ENCODE results near the gene SEC61B.

The SEC61B gene

DNA sequence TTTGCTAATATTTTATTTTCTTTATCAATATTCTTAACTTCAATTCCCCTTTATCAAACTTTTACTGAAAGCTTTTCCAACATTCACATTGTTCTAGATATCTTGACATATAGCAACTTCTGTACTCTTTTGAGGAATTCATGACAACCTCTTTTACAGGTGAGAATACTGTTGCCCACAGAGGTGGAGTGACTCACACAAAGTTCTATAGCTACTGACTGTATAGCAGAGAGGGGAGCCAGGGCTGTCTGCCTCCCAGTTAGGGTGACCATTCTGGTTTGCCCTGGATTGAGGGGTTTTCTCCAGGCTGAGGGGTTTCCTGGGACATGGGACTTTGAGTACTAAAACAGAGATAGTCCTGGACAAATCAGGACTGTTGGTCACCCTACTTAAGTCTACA, 16.2 kb downstream of the SEC61B start:
- no peak for DNase-seq (ENCODE audit: low spot score)

DNA sequence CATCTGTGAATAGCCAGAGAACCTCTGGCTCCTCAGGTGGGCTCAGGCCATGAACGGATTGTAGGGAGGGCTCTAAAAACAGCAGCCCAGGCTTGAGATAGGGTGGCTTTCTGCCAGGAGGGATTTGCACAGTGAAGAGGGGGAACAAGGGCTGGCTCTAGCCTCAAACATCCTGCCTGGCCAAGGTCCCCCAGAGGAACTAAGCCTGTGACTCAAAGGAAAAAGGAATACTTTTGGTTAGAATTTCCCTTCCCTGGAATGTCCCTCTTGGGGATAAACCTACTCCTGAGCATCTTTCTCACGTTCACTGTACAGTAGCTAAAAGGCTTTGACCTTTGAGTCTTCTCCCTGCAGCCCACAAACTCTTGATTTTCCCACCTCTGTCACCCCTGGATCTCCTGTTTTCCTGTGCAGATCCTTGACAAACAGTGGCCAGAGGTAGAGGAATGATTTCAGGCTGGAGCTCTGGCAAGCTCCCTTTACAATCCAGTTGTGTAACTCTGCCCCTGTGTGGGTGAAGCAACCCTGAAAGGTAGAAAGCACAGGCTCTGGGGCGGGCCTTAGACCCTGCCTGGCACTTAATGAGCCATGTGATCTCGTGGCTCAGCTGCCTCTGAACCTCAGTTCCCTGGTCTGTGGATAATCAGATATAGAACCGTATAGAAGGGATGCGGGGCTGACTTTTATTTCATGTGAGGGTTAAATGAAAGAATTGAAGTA, 17.4 kb downstream of the SEC61B start:
- no peak for DNase-seq (ENCODE audit: low spot score)

DNA sequence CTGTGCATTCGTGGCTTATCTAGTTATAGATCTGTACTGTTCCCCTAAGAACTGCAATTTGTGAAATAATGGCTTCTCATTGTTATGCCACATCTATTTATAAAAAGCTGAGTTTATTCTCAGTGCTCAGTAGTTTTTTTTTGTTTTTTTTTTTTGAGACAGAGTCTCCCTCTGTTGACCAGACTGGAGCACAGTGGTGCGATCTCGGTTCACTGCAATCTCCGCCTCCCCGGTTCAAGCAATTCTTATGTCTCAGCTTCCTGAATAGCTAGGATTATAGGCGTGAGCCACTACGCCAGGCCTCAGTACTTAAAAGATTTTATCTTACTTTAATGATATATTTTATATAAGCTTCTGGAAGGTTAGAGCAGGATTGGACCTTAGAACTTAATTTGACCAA, 19.0 kb downstream of the SEC61B start:
- no peak for DNase-seq (ENCODE audit: low spot score)

DNA sequence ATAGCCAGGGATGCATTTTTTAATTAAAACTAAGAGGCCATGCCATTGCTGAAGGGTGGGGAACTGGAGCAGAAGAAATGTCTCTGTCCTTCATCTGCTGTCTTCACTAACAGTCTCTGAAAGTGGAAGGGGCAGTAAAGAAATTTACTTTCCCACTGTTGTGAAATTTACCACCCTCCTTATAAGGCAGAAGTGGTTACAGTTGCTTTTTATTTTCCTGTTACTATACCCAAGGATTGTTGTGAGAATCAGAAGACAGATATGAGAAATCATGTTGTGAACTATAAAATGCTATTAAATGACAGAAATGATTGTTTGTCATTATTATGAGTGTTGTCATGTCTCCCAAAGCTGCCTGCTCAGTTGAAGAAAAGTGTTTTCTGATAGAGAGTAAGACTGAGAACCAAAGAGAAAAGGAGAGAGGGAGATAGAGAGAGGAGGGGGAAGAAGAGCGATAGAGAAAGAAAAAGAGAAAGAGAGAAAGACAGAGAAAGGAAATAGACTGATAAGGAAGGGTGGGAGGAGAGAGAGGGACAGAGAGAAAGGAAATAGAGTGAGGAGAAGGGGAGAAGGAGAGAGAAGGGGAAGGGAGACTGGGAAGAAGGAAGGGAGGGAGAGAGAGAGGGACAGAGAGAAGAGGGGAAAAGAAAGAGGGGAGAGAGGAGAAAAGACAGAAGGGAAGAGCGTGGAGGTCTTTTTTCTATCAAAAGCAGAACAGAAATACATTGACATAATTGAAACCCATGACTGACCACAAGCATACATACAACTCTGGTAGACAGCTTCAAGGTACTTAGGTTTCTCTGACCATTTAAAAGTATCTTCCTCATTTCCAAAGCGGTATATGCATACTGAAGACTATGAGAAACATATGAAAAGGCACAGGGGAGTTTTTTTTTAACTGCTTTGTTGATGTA, 22.5 kb downstream of the SEC61B start:
- no peak for DNase-seq (ENCODE audit: low spot score)

DNA sequence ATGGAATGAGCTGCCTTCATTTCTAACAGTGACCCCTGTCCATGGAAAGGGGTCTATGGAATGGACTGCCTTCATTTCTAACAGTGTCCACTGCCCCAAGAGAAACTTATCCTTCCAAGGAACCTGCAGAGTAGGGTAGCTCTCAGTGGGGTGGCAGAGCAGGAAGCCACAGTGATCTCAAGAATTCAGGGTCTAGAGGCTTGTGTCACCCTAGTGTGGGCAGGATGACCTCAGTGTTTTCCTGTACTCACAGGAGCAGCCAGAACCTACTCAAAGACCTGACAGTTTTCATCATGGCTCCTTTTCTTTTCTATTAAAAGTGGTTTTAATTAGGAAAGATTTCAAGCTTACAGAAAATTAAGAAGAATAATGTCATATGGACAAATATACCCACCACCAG, 27.5 kb downstream of the SEC61B start:
- no peak for DNase-seq (ENCODE audit: low spot score)

DNA sequence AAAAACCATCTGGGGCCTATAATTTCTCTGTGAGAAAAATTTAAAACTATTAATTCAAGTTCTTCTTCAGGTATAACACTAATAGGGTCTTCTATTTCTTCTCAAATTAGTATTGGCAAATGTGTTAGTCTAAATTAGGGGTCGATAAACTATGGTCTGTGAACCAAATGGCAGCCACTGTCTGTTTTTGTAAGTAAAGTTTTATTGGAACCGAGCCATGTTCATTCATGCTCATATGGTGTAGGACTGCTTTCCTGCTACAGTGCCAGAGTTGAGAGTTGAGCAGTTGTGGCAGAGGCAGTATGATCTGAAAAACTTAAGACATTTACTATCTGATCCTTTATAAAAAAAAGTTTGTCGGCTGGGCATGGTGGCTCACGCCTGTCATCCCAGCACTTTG, 29.1 kb downstream of the SEC61B start:
- no peak for DNase-seq (ENCODE audit: low spot score)

DNA sequence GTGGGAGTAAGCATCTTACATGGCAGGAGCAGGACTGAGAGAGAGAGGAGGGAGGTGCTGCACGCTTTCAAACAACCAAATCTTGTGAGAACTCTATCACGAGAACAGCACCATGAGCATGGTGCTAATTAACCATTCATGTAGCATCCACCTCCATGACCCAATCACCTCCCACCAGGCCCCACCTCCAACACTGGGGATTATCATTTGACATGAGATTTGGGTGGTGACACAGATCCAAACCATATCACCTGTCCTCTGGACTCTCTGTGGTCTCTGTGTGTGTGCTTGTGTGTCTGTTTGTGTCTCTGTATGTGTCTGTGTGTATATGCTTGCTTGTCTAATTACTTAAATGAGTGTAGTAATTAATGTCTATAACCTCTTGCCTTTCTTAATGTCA, 31.1 kb downstream of the SEC61B start:
- no peak for DNase-seq (ENCODE audit: low spot score)

DNA sequence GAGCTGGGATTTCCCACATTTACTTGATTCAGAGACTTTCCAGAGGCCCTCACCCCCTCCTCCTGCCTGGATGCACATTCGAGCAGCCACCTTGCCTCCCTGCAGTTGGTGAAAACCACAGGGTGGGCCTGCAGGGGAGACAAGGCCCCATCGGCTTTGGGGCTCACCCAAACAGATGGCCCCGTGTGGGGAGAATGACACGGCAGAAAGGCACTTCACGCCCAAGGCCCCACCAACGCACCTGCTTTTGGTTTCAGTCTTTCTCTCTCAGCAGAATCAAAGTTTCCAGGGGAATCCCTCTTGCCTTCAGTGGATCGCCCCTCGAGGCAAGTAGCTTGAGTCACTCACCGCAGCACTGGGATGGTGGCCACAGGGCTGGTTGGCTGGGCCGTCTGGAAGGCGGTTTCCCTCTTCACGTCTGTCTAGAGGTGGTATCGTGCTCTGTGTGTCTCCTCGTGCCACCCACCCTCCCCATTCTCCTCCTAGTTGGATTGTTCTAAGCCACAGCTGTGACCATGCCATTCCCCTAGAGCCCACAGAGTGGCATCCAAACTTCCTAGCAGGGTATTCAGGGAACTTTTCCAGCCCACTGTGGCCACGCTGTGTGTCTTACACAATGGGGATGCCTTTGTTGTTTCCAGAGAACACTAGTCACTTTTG, 31.8 kb downstream of the SEC61B start:
- DNase-seq (ENCODE audit: low spot score), result peak; percentile 43

DNA sequence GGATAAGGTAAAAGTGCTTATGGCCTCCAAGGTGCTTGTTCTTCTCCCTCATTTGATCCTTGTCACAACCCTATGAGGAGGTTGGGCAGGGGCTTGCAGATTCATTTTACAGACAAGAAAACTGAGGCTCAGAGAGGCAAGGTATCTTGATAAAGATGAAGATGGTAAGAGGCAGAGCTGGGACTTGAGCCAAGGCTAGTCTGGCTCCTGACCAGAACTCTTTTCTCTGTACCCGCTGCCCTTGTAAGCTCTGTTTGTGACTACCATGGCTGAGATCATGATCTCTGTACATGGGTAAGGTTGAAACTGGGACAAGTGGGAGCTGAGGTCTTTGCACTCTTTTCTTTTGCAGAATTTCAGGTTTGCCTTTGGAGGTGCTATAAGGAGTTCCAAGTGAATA, 33.6 kb downstream of the SEC61B start:
- DNase-seq (ENCODE audit: low spot score), result no peak

DNA sequence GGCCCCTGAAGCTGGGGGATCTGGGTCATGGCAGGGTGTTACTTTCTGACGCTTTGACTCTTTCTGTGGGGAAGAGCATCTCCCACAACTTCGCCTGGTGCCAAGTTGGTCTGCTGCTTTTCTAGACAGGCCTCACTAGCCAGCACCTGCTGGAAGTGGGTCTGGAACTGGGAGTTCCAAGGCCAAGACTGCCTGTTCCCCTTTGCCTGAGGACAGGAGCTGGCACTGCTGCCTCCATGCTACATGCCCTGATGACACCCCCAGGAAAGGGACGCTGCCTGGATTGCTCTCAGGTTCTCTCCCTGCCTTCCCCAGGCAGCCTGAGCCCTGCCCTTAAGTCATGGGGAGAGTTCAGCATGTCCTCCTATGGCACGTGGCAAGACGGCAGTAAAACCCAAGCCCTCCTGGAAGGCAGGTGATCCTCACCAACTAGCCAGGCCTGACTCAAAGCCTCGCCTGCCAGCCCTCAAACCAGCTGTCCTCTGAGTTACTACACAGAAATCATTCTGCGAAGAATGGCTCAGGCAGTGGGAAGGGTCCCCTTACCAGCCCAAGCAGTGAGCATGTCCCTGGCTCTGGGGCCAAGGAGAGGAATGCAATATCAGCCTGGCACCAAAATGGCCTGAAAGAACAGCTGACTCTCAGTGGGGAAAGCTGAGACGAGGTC, 35.8 kb downstream of the SEC61B start:
- DNase-seq (ENCODE audit: low spot score), result no peak

DNA sequence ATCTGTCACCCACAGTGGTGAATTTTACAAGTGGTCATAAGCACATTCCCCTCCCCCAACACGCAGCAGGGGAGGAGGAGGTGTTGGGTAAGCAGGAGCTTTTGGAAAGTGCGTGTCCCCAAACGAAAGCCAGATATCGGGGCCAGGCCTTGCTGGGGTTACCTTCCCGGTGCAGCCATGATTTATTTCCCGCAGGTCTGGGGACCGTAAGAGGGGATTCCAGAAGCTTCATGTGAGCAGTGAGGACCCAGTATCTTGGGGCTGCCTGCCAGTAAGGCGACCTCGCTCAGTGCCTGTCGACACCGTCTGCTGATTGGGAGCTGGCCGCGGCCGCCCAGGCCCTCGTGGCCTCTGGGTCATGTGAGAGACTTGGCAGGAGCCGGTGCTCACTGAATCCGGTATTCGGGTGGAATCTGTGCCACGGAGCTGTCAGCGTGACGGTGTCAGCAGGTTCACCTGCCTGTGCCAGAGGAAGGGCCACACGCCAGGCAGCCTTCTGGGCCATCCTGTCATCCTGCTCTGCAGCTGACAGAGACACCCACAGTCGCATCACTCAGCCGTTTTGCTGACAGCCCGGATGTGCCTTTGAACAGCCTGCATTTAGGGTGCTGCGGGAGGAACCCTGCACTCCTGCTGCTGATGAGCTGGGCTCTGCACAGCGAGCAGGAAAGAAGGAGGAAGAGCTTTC, 37.3 kb downstream of the SEC61B start:
- DNase-seq (ENCODE audit: low spot score), result peak; percentile 33

DNA sequence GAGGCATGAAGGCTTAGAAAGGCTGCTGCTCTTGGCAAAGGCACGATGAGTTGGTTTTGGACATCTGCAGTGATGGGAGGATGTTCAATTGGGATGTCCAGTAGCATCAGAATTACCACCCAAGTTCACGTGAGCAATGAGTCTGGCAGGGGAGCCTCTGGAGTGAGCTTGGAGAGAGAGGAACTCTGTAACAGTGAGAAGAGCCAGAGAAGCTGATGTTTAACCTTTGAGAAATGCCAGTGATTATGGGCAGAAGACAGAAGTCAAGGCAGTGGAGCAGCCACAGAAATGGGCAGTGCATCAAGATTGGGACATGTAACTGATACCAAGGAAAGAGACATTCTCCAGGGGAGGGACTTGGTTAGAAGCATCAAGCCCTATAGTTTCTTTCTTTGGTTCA, 39.8 kb downstream of the SEC61B start:
- DNase-seq (ENCODE audit: low spot score), result no peak

DNA sequence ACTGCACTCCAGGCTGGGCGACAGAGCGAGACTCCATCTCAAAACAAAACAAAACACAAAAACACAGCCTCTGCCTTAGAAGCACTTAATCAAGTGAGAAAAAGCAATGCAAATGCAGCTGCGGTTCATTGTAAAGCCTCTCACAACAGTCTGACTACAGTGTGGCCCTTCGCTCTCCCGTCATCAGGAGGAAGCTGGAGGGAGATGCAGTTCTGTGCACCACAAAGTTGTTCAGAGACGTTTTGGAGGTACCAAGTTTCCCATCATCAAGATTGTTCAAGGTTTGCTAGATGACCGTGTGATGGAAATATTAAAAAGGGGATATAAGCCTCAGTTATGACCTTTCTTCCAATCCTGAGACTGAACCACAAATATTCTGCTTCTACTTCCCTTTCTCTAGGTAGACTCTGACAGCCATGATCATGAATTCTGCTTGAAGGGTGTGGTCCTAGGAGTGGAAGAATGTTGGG, 40.9 kb downstream of the SEC61B start:
- no peak for DNase-seq (ENCODE audit: low spot score)

DNA sequence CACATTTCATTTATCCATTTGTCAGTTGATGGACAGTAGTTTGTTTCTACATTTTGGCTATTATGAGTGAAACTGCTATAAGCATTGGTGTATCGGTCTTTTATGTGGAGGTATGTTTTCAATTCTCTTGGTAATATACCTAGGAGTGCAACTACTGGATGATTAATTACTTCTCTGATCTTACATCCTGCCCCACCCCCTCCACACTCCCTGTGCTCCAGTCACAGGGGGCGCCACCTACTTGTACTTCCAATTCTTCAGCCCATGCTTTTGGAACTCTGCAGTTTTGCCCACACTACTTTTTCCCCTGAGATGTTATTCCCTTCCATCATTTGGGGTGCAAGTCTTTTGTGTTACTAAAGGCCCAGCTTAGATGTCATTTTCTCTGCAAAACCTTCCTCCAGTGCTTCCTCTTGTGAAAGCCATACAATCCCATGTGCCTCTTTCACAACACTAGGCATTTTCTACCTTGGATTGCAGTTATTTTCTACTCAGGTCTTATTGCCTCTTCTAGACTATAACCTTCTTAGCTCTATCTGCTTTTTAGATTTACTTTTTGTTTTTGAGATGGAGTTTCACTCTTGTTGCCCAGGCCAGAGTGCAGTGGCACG, 42.1 kb downstream of the SEC61B start:
- DNase-seq (ENCODE audit: low spot score), result no peak

DNA sequence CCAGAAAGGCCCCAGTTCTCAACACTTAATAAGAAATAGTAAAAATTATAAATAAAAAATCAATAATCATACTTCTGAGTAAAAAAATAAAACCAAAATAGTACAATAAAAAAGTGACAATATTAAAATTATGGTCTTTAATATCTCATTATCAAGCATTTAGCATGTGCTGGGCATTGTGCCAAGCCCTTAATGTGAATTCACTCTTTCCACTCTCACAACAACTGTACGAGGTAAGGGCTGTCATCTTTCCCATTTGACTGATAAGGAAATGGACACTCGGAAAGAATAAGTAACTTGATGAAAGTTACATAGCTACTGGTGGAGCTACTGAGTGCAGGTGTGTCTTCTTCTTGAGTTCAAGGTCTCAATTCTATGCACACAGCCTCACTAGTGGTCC, 43.6 kb downstream of the SEC61B start:
- DNase-seq (ENCODE audit: low spot score), result no peak

DNA sequence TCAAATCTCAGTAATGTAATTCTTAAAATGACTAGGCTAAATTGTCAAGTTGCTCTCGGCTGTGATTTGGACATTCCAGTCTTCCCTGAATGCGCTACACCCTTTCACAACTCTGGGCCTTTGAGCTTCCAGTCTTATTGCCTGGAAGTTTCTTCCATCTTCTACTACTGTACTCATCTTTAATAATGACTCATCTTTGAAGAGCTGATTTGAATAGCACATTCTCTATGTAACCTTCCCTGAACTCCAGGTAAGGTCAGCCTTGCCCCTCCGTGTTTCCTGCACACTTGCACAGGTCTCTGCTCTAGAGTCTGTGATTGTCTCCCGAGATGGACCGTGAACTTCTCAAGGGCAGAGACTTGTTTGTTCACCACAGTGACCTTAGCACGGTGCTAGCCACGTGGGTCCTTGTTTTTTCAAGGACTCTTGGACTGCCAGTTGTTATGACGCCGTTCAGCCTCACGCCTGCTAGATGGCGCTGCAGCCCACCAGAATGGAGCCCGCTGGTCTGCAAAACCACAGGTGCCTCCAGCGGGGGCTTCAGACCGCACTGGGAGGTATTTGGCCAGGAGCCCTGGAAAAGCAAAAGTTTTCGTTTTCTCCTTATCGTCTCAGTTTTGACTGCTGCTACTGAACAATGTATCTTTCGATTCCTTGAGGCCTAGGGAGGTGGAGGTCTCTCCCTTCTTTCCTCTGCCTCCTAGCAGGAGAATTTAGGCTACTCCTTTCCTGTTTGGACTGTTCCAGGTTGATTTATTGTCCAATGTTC, 44.4 kb downstream of the SEC61B start:
- DNase-seq (ENCODE audit: low spot score), result peak; percentile 51

DNA sequence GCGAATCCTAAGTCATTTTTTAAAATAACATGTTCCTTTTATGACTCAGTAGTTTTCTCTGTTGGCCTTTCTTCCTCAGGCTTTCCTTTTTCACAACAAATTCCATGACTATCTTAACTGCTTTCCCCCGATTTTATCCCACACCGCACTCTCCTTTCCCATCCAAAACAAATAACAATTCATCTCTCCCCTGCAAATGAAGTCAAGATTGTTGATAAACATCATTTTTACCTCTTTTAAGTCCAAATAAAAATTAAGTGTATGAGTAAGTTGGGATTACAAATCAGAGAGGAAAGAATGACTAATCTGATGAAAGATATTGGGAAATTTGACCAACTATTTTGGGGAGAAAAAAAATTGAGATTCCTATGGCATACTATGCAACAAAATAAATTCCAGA, 47.3 kb downstream of the SEC61B start:
- no peak for DNase-seq (ENCODE audit: low spot score)

DNA sequence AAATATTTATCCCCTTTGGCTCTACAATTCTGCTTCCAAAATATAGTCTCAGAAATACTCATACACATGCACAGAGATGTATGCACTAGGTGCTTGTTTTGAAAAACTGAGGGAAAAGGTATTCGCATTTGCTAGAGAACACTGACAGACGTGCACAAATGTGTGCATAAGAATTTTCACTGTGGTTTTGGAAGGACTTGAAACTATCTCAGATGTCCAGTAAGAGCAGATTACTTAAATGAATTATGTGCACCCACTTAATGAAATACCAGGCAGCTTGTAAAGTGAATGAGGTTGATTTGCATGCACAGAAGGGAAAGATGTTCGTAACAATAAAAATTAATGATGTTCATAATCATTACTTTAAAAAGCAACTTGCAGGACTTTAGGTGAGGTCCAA, 48.4 kb downstream of the SEC61B start:
- DNase-seq (ENCODE audit: low spot score), result no peak

DNA sequence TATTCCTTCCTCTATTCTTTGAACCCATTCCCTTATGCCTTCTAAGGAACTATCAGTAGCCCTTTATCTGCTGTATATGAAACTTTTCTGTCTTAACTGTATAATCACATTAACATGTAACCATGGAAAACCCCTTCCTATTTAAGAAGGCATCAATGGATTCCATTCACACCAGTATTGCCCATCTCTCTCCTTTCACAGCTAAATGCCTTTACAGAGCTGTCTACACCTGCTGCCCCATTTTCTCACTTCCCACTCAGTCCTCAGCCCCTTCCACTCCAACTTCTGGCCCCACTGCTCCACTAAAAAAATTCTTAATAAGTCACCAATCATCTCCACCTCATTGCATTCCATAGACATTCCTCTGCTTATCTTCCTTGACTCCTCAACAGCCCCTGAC, 50.8 kb downstream of the SEC61B start:
- no peak for DNase-seq (ENCODE audit: low spot score)

DNA sequence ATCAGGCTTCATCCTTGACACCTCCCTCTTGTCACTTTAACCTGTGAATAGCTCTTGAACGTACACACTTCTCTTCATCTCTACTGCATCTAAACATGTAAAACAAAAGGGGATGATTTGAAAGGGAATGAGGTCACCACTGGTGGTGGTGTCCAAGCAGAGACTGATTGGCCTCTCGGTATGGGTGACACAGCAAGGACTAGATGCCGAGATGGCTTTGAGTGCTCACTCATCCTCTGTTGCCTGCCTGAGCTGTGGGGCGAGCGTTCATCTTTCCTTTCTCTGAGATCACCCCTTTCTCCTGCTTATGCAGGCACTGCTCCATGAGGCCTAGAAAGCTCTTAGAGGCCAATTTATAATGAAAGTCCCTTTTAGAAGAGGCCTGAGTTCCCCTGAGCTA, 51.9 kb downstream of the SEC61B start:
- DNase-seq (ENCODE audit: low spot score), result no peak

DNA sequence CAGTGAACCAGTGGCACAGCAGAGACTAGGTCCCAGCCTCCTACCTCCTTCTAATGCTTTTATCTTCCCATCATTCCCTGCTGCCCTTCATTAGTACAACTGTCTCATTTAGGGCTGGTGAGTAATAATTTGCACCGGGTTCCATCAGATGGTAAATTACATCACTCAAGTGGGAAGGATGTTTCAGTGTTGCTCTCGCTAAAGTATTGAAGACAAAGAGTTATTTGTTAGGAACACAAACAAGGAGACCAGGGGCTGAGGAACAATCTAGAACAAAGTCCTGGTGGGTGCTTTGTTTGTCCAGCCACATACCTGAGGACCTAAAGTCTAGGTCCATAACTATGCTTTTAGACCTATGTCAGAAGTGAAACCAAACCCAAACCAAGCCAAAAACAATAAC, 52.4 kb downstream of the SEC61B start:
- DNase-seq (ENCODE audit: low spot score), result no peak

Measured in CD4-positive, alpha-beta T cell treated with Interleukin-2 at 100 ng/mL for 4 hours (primary cell).